Neural crest cell (in vitro differentiated cells): Measurements from ENCODE around the gene ABHD2. TPM values are rescaled to one million over a fixed set of nuclear protein-coding genes. Genes with fewer than 3 reads are reported as not detected.

Experiments used
- DNase-seq: peaks from one replicate; pipeline ENCODE4 v3.0.0; 2021; ENCODE audit warnings: low read depth, mixed read lengths, low spot score
- H3K27ac Mint-ChIP-seq: one replicate; pipeline ENCODE4 v1.8.0; 2021; ENCODE audit warnings: mild to moderate bottlenecking, mixed read lengths; ENCODE audit not compliant: unreplicated experiment
- H3K27me3 Mint-ChIP-seq: 2 replicates; pipeline ENCODE4 v1.8.0; 2021; ENCODE audit warnings: low read depth, mild to moderate bottlenecking, mixed read lengths
- H3K36me3 Mint-ChIP-seq: 2 replicates; pipeline ENCODE4 v1.8.0; 2021; ENCODE audit warnings: low read depth, mild to moderate bottlenecking, mixed read lengths
- H3K4me1 Mint-ChIP-seq: 2 replicates; pipeline ENCODE4 v1.8.0; 2021; ENCODE audit warnings: mixed read lengths
- H3K4me3 Mint-ChIP-seq: one replicate; pipeline ENCODE4 v1.8.0; 2021; ENCODE audit warnings: mild to moderate bottlenecking, mixed read lengths
- H3K9me3 Mint-ChIP-seq: 2 replicates; pipeline ENCODE4 v1.8.0; 2021; ENCODE audit warnings: mixed read lengths
- total RNA-seq: library from RNA; stranded (reverse); gene quantifications from 2 replicates; pipeline ENCODE4 v1.2.1, GENCODE V29; 2021
- TF ChIP-seq, protein P1 (sequence below): fragments of 200-600 bp; sonication (generic); conservative IDR thresholded peaks from 2 replicates; pipeline ENCODE4 v1.5.0; 2021; ENCODE audit warnings: antibody characterized with exemption, mild to moderate bottlenecking

ABHD2 gene
- total RNA-seq, 1 donor from 2014 or later, result 31.0 TPM

DNA sequence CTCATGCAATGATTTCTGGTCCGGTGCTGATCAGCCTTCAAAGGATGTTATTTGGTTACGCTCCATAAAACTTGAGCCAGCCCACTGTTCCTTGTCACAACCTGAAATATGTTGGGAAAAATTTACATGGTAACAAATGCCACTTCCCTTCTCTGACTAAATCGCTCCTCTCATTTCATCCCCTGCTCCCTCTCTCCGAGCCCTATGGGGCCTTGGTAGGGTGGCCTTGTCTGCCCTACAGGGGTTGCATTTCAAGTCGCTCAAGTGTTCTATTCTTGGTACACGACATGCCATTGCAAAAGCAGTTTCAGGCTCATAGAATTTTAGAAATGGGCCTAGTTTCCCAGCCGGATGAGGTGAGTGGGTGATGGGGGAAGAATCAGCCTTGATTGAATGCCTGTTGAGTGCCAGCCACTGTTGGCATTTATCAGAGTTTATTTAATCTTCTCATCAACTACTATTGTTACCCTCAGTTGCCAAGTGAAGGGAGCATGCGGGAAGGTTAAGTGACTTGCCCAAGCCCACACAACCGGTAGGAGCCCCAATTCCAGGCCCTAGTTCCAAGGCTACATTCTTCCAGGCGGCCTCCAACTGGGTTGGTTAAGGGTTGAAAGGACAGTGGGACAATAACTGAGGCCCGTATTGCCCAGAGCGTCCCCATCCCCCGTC lies 961 bp upstream of the ABHD2 start:
- no peaks in the 10 kb centered on the region for H3K27me3 Mint-ChIP-seq
- H3K4me3 Mint-ChIP-seq, result no peak overlapping the region
- TF ChIP-seq, protein P1, sequence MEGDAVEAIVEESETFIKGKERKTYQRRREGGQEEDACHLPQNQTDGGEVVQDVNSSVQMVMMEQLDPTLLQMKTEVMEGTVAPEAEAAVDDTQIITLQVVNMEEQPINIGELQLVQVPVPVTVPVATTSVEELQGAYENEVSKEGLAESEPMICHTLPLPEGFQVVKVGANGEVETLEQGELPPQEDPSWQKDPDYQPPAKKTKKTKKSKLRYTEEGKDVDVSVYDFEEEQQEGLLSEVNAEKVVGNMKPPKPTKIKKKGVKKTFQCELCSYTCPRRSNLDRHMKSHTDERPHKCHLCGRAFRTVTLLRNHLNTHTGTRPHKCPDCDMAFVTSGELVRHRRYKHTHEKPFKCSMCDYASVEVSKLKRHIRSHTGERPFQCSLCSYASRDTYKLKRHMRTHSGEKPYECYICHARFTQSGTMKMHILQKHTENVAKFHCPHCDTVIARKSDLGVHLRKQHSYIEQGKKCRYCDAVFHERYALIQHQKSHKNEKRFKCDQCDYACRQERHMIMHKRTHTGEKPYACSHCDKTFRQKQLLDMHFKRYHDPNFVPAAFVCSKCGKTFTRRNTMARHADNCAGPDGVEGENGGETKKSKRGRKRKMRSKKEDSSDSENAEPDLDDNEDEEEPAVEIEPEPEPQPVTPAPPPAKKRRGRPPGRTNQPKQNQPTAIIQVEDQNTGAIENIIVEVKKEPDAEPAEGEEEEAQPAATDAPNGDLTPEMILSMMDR, result no peak

DNA sequence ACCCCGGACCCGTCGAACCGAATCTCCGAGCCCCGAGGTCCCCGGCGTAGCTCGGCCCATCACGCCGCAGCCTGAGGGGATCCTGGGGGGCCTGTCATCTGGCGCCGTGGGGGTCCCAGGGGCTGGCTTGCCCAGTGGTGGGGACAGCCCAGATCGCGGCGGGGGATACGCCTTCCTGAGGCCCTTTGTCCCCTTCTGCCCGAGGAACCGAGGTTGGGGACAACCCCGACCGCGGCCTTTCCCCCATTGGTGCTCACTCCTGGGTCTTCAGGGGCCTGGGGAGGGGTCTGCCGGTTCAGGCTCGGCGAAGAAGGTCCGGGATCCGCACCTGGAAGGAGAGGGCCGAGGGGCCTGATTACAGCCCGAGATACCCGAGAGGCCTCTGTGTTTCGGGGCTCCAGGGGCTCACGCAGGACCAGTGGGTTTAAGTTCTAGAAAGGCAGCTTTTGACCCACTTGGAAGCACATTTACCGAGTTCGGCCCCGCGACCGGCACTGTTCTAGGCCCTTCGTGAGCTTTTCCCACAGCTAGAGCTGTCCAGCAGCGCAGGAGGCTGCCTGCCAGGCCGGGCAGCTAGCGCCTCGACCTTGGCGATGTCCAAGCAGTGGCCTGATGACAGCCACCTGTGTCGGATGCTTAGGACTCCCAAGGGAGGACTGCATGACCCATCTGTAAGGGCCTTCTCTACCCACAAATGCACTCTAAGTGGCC lies 504 bp downstream of the ABHD2 start:
- H3K4me3 Mint-ChIP-seq, result no peak overlapping the region
- no peaks in the 10 kb centered on the region for H3K36me3 Mint-ChIP-seq
- no peak overlapping the region for H3K27ac Mint-ChIP-seq
- H3K27me3 Mint-ChIP-seq, result no peaks in the 10 kb centered on the region
- no peaks in the 10 kb centered on the region for H3K9me3 Mint-ChIP-seq
- DNase-seq, result no peak
- H3K4me1 Mint-ChIP-seq, result peaks cover 48% of the 10 kb centered on the region
- TF ChIP-seq, protein P1, result no peak

More for the DNA sequence above, 961 bp upstream of the ABHD2 start:
- Mint-ChIP-seq H3K27ac (no peak overlapping the region), H3K4me1 (peaks cover 41% of the 10 kb centered on the region), H3K9me3 (no peaks in the 10 kb centered on the region), H3K36me3 (no peaks in the 10 kb centered on the region)
- no peak for DNase-seq

DNA sequence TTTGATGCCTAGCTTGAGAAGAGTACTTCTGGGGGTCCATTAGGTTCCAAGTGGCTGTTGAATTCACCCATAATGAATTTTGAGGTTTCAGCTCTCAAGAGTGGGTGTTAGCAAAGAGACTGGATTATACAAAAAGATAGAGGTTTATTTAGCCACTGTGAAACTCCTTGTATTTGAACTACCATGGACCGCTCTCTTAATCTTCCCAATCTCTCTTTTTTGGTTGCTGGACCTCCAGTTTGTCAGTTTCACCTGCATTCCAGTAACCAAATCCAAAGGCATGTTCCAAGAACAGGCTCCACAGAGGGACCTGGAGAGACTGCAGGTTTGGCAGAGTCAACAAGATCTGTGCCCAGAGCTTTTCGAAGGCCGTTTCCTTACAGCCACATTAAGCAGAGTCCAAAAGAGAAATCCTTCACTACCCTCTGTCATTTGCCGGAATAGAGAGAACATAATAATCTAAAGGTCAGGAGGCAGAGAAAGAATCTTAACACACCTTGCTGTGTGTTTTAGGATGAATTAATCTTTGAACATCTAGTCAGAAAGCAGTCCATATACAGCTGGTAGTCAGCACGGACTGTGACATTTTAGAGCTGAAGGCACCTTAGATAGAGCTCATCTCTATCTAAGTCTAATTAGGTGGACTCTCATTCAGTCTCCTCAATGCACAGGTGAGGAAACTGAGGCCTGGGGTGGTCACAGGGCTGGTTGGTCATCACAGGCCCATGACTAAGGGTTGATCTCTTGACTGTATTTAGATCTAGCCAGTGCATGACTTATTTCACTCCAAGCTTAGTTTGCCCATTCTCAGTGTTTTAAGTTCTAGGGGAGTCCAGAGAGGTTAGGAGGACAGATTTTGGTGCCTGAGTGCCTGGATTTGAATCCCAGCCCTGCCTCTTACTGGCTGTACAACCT lies 1.3 kb downstream of the ABHD2 start:
- TF ChIP-seq, protein P1, result no peak
- H3K4me3 Mint-ChIP-seq, result no peak overlapping the region
- H3K9me3 Mint-ChIP-seq, result no peaks in the 10 kb centered on the region
- H3K27me3 Mint-ChIP-seq, result no peaks in the 10 kb centered on the region
- no peak for DNase-seq
- peaks cover 50% of the 10 kb centered on the region for H3K4me1 Mint-ChIP-seq
- no peaks in the 10 kb centered on the region for H3K36me3 Mint-ChIP-seq
- H3K27ac Mint-ChIP-seq, result no peak overlapping the region

DNA sequence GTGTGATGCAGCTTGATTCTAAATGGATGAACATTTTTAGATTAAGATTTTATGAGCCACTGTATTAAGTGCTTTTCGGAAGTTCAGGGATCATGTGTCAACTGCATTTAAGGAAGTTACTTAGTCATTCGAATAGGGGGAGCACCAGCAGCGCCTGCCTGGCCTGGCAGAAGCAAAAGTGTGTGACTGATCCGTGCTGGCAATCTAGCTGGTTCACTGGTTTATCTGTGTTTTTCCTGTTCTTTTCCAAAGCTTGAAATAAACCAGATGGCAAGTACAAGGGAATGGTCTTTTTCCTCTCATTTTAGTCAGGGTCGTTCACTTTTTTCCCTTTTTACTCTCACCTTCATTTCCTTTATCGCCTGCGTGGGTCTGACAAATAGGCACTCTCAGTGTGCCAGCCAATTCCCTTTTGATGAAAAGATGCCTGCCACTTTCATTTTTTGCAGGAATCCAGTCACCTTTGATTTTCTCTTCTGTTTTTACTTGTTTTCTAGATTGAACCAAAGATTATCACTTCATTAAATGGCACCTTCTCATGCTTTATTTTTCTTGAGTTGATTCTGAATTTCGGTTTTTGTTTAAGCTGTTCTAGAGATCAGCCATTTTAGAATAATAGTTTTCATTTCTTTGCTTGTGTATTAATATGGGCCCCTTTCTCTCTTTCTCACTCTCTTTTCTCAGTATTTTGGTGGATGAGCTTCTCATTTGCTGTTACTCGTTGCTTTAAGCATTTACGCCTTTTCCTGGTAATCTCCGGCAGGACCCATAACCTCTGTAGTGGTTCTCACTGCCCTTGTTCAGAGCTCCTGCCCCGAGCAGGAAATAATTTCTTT lies 2.8 kb downstream of the ABHD2 start:
- TF ChIP-seq, protein P1, result no peak
- H3K27me3 Mint-ChIP-seq, result no peaks in the 10 kb centered on the region
- no peaks in the 10 kb centered on the region for H3K9me3 Mint-ChIP-seq
- H3K27ac Mint-ChIP-seq, result no peak overlapping the region
- H3K36me3 Mint-ChIP-seq, result no peaks in the 10 kb centered on the region
- DNase-seq, result no peak
- H3K4me1 Mint-ChIP-seq, result peaks cover 39% of the 10 kb centered on the region
- no peak overlapping the region for H3K4me3 Mint-ChIP-seq
